IMR-90 (cell line): ENCODE results near the gene GNG12. TPM values are rescaled to one million over a fixed set of nuclear protein-coding genes. Genes with fewer than 3 reads are reported as not detected.

Source experiments
- ATAC-seq: fragments of 200-7000 bp; cut with Tn5 transposase; 2 replicates; pipeline ENCODE4 v1.9.1; 2020; ENCODE audit warnings: low read depth, mild to moderate bottlenecking, moderate library complexity
- BruUV-seq: library from RNA; stranded (reverse); fragments of 400-500 nt; replicated peaks from 2 replicates; lab custom pipeline; 2021; lab: Mats Ljungman, UMichigan
- CTCF ChIA-PET: fragments of 300-600 bp; formaldehyde crosslinking; extraction: SDS; loops from one replicate; lab custom pipeline; 2021; ENCODE audit warnings: antibody characterized with exemption; lab: Yijun Ruan, JAX
- POLR2A ChIA-PET: fragments of 300-600 bp; sonication (Branson Sonifier 250); formaldehyde crosslinking; loops from one replicate; lab custom pipeline; 2022; ENCODE audit warnings: antibody characterized with exemption; ENCODE audit not compliant: unreplicated experiment; lab: Charles Lee
- DNase-seq: peaks from one replicate; pipeline ENCODE4 v3.0.0; 2013
- H2AFZ ChIP-seq: replicated peaks from 2 replicates; pipeline ENCODE3; 2013; ENCODE audit warnings: low read length, mild to moderate bottlenecking; ENCODE audit not compliant: poor library complexity
- H2AK5ac ChIP-seq: 2 replicates; pipeline ENCODE4 v1.6.1; 2013; ENCODE audit warnings: low read depth, low read length, inconsistent platforms
- H2AK9ac ChIP-seq: replicated peaks from 2 replicates; pipeline ENCODE3; 2013; ENCODE audit warnings: mild to moderate bottlenecking, low read depth, low read length, moderate library complexity; ENCODE audit not compliant: poor library complexity
- H2BK120ac ChIP-seq: 2 replicates; pipeline ENCODE4 v1.6.1; 2013; ENCODE audit warnings: low read depth, low read length, inconsistent platforms
- H2BK15ac ChIP-seq: 3 replicates; pipeline ENCODE4 v1.6.1; 2013; ENCODE audit warnings: low read depth, low read length, inconsistent platforms
- H2BK20ac ChIP-seq: 2 replicates; pipeline ENCODE4 v1.6.1; 2013; ENCODE audit warnings: low read depth, mild to moderate bottlenecking, inconsistent platforms, low read length, moderate library complexity
- H2BK5ac ChIP-seq: 2 replicates; pipeline ENCODE4 v1.6.1; 2013; ENCODE audit warnings: mild to moderate bottlenecking, low read depth, low read length, inconsistent platforms; ENCODE audit not compliant: poor library complexity, severe bottlenecking
- H3K14ac ChIP-seq: replicated peaks from 2 replicates; pipeline ENCODE4 v1.6.1; 2013; ENCODE audit warnings: low read depth, low read length, inconsistent platforms
- H3K18ac ChIP-seq: 2 replicates; pipeline ENCODE4 v1.6.1; 2013; ENCODE audit warnings: low read depth, low read length, control low read depth
- H3K23ac ChIP-seq: 2 replicates; pipeline ENCODE4 v1.6.1; 2013; ENCODE audit warnings: low read depth, low read length, inconsistent platforms
- H3K27ac ChIP-seq: 2 replicates; pipeline ENCODE4 v1.5.1; 2013; ENCODE audit warnings: mild to moderate bottlenecking, control low read depth, low read length; ENCODE audit not compliant: insufficient read depth
- H3K27me3 ChIP-seq: 2 replicates; pipeline ENCODE4 v1.6.1; 2013; ENCODE audit warnings: low read length; ENCODE audit not compliant: control insufficient read depth, insufficient read depth
- H3K36me3 ChIP-seq: 2 replicates; pipeline ENCODE4 v1.6.1; 2013; ENCODE audit warnings: low read length, mixed read lengths; ENCODE audit not compliant: control insufficient read depth, insufficient read depth
- H3K4ac ChIP-seq: 2 replicates; pipeline ENCODE4 v1.6.1; 2013; ENCODE audit warnings: low read depth, low read length, inconsistent platforms
- H3K4me1 ChIP-seq: 2 replicates; pipeline ENCODE4 v1.6.1; 2013; ENCODE audit warnings: low read length, mixed read lengths; ENCODE audit not compliant: control insufficient read depth, insufficient read depth
- H3K4me2 ChIP-seq: 2 replicates; pipeline ENCODE4 v1.6.1; 2013; ENCODE audit warnings: low read depth, mild to moderate bottlenecking, control low read depth, low read length, moderate library complexity
- H3K4me3 ChIP-seq: 2 replicates; pipeline ENCODE4 v1.5.1; 2013; ENCODE audit warnings: low read depth, mild to moderate bottlenecking, control low read depth, low read length, moderate library complexity; ENCODE audit not compliant: insufficient read depth
- H3K56ac ChIP-seq: 2 replicates; pipeline ENCODE4 v1.6.1; 2013; ENCODE audit warnings: low read length, inconsistent platforms; ENCODE audit not compliant: insufficient read depth; ENCODE audit errors: extremely low read depth
- H3K79me1 ChIP-seq, 2 experiments: 2 replicates each; pipeline ENCODE4 v1.6.1; 2013; ENCODE audit warnings: low read length in 2 of 2, inconsistent platforms in 1 of 2, low read depth in 1 of 2
- H3K9ac ChIP-seq: 2 replicates; pipeline ENCODE4 v1.6.1; 2013; ENCODE audit warnings: low read depth, low read length, control low read depth
- H3K9me1 ChIP-seq: 2 replicates; pipeline ENCODE4 v1.6.1; 2013; ENCODE audit warnings: low read length, inconsistent platforms; ENCODE audit not compliant: insufficient read depth
- H3K9me3 ChIP-seq: 2 replicates; pipeline ENCODE4 v1.6.1; 2013; ENCODE audit warnings: low read length; ENCODE audit not compliant: control insufficient read depth, insufficient read depth
- H4K20me1 ChIP-seq: 2 replicates; pipeline ENCODE4 v1.6.1; 2013; ENCODE audit warnings: low read length, inconsistent platforms; ENCODE audit not compliant: insufficient read depth
- H4K5ac ChIP-seq: 2 replicates; pipeline ENCODE4 v1.6.1; 2013; ENCODE audit warnings: mild to moderate bottlenecking, low read depth, low read length, control low read depth
- H4K8ac ChIP-seq, 2 experiments: 2 replicates each; pipeline ENCODE4 v1.6.1; 2013; ENCODE audit warnings: low read depth in 2 of 2, low read length in 2 of 2, control low read depth in 1 of 2, inconsistent platforms in 1 of 2
- H4K91ac ChIP-seq: 2 replicates; pipeline ENCODE4 v1.6.1; 2013; ENCODE audit warnings: low read depth, low read length, inconsistent platforms; ENCODE audit not compliant: insufficient read depth
- BHLHE40 ChIP-seq: fragments of 150-350 bp; IDR thresholded peaks from 2 replicates; pipeline ENCODE4 v1.6.1; 2016; ENCODE audit warnings: mild to moderate bottlenecking, low read depth, low read length
- CEBPB ChIP-seq: IDR thresholded peaks from 2 replicates; pipeline ENCODE4 v1.6.1; 2012; ENCODE audit warnings: low read depth, low read length, improper control_type of control experiment
- CHD1 ChIP-seq: IDR thresholded peaks from 2 replicates; pipeline ENCODE4 v1.6.1; 2012; ENCODE audit warnings: low read depth, low read length, improper control_type of control experiment
- CTCF ChIP-seq: conservative IDR thresholded peaks from 2 replicates; pipeline ENCODE4 v1.5.1; 2012; ENCODE audit warnings: mild to moderate bottlenecking, low read depth, low read length, improper control_type of control experiment
- FOS ChIP-seq: fragments of 150-350 bp; IDR thresholded peaks from 2 replicates; pipeline ENCODE4 v1.6.1; 2016; ENCODE audit warnings: low read depth, low read length
- MAFK ChIP-seq: IDR thresholded peaks from 2 replicates; pipeline ENCODE4 v1.6.1; 2012; ENCODE audit warnings: low read depth, low read length, improper control_type of control experiment
- MAZ ChIP-seq: IDR thresholded peaks from 2 replicates; pipeline ENCODE4 v1.6.1; 2012; ENCODE audit warnings: low read depth, mild to moderate bottlenecking, low read length, improper control_type of control experiment, moderate library complexity, borderline replicate concordance
- MXI1 ChIP-seq: IDR thresholded peaks from 2 replicates; pipeline ENCODE4 v1.6.1; 2012; ENCODE audit warnings: low read depth, mild to moderate bottlenecking, low read length, moderate library complexity, borderline replicate concordance
- POLR2A ChIP-seq: IDR thresholded peaks from 2 replicates; pipeline ENCODE4 v1.6.1; 2012; ENCODE audit warnings: mild to moderate bottlenecking, low read depth, low read length
- RAD21 ChIP-seq: IDR thresholded peaks from 2 replicates; pipeline ENCODE4 v1.6.1; 2012; ENCODE audit warnings: low read length, improper control_type of control experiment
- RCOR1 ChIP-seq: IDR thresholded peaks from 2 replicates; pipeline ENCODE4 v1.6.1; 2012; ENCODE audit warnings: mild to moderate bottlenecking, low read length, improper control_type of control experiment; ENCODE audit not compliant: insufficient replicate concordance
- RFX5 ChIP-seq: IDR thresholded peaks from 2 replicates; pipeline ENCODE4 v1.8.0; 2012; ENCODE audit warnings: low read depth, mild to moderate bottlenecking, low read length, moderate library complexity
- SMC3 ChIP-seq: fragments of 150-350 bp; IDR thresholded peaks from 2 replicates; pipeline ENCODE4 v1.6.1; 2016; ENCODE audit warnings: low read depth, mild to moderate bottlenecking, antibody characterized with exemption, low read length, moderate library complexity
- USF2 ChIP-seq: fragments of 150-350 bp; IDR thresholded peaks from 2 replicates; pipeline ENCODE4 v1.6.1; 2017; ENCODE audit warnings: mild to moderate bottlenecking, antibody characterized with exemption, low read length, low read depth
- WGBS, 2 experiments: methylation state at CpG; one replicate each; pipeline versions ENCODE4 v1.1.5 to v1.1.7; 2013; ENCODE audit warnings: missing lambda C conversion rate in 2 of 2; ENCODE audit not compliant: insufficient read length in 1 of 2; ENCODE audit errors: extremely low coverage in 2 of 2; 5-methylcytosine and 5-hydroxymethylcytosine counted together
- dilution Hi-C: fragments of 300-500 bp; cut with HindIII; formaldehyde crosslinking; loops from one replicate; pipeline ENCODE4 v1.14.3; 2018; ENCODE audit warnings: low sequenced_read_pairs; ENCODE audit not compliant: unreplicated experiment
- in situ Hi-C: fragments of 300-500 bp; cut with MboI; formaldehyde crosslinking; loops from 3 replicates; pipeline ENCODE4 v1.14.3; 2019; ENCODE audit warnings: low sequenced_read_pairs, inconsistent platforms, mixed read lengths
- intact Hi-C: fragments of 100-400 bp; cut with micrococcal nuclease; formaldehyde crosslinking; loops from 2 replicates; pipeline ENCODE4 v1.10.0; 2022
- polyA plus RNA-seq, 3 experiments: library from polyadenylated mRNA; depleted of rRNA; stranded (reverse); fragments of >200 nt; gene quantifications; 2 replicates each; pipeline ENCODE4 v1.2.3, GENCODE V29; 2012; ENCODE audit warnings: low replicate concordance in 1 of 3
- total RNA-seq: library from RNA; depleted of rRNA; stranded (reverse); fragments of >200 nt; gene quantifications from 2 replicates; pipeline ENCODE4 v1.2.3, GENCODE V29; 2012

Gene GNG12
- total and polyA plus RNA-seq, 2 of the 4 experiments (the other 2 are of a cell fraction) = 92.3 to 132 TPM

GRCh38 chr1:67685067-67685557 is 148.2 kb downstream of the GNG12 start, which contains the start of gene GADD45A:
Gene GADD45A (plus strand): TSS chr1:67685201. CDS start chr1:67685495, 294 bp downstream.
- Histone ChIP-seq H3K4me1 (peaks cover 12% of the 10 kb centered on the region), H3K9ac (peak within 1 kb of the TSS; percentile 96), H3K36me3 (peaks cover 12% of the 10 kb centered on the region), H3K79me1 (peaks cover 10 to 31% of the 10 kb centered on the region in 2 experiments), H4K8ac (peak within 1 kb of the TSS; percentile 56 to 61), H3K9me3 (no peaks in the 10 kb centered on the region), H3K14ac (peak within 1 kb of the TSS; percentile 96), H2BK120ac (peak within 1 kb of the TSS; percentile 96), H4K5ac (peak within 1 kb of the TSS; percentile 92), H3K18ac (peak within 1 kb of the TSS; percentile 86), H3K4ac (peak within 1 kb of the TSS; percentile 99), H3K56ac (peak within 1 kb of the TSS; percentile 92), H3K23ac (peak within 1 kb of the TSS; percentile 82), H3K9me1 (peaks cover 7% of the 10 kb centered on the region), H3K27ac (peak within 1 kb of the TSS; percentile 98), H3K4me3 (peak within 1 kb of the TSS; percentile 99), H3K4me2 (peak within 1 kb of the TSS; percentile 97), H2BK15ac (peak within 1 kb of the TSS; percentile 55), H4K20me1 (peaks cover 21% of the 10 kb centered on the region), H2BK20ac (peak within 1 kb of the TSS; percentile 50), H2AFZ (peak within 1 kb of the TSS; percentile 86), H2BK5ac (peak within 1 kb of the TSS; percentile 99), H3K27me3 (no peaks in the 10 kb centered on the region), H4K91ac (peak within 1 kb of the TSS; percentile 95), H2AK9ac (peak within 1 kb of the TSS; percentile 99), H2AK5ac (peak within 1 kb of the TSS; percentile 91)
- ATAC-seq (peak; percentile 87), DNase-seq (peak; percentile 100)
- intact Hi-C loops (loop anchor here (1.0 to 5.0 kb wide), 4 partner anchors 64 to 427 kb away; no protein-coding TSS in a partner anchor), dilution Hi-C loops (no loop called here), in situ Hi-C loops (loop anchor here (25.0 kb wide), 1 partner anchor 123 kb away; no protein-coding TSS in a partner anchor)
- POLR2A ChIA-PET = interaction anchor here (0.6 to 2.4 kb wide), 12 partner anchors 10 to 153 kb away, joined by 3 to 11 read pairs (median 4); no protein-coding TSS in a partner anchor
- no TSS peak for BruUV-seq
- WGBS, 2 experiments = 6% methylated on average over 28 of the region's 39 CpGs; no CpG with 5 or more reads in 1 of the 2 experiments
- CTCF ChIA-PET = interaction anchor here (1.5 to 2.5 kb wide), 4 partner anchors 75 to 150 kb away, joined by 4 to 15 read pairs (median 12); no protein-coding TSS in a partner anchor
- TF ChIP-seq BHLHE40 = peak; percentile 59; the same call in 1 of the 2 replicates
- TF ChIP-seq MAZ = peak; percentile 91
- TF ChIP-seq MXI1 = peak; percentile 89; the same call in 1 of the 2 replicates
- TF ChIP-seq CTCF = no peak
- no peak for TF ChIP-seq RCOR1
- TF ChIP-seq FOS = 0 out of 2 replicates have a peak, but pooled peaks have one; percentile 12
- peak; percentile 25 for TF ChIP-seq RAD21
- TF ChIP-seq CHD1 = 0 out of 2 replicates have a peak, but pooled peaks have one; percentile 65
- TF ChIP-seq MAFK = no peak; the same call in 1 of the 2 replicates
- TF ChIP-seq SMC3 = no peak; the same call in 1 of the 2 replicates
- TF ChIP-seq USF2 = no peak; the same call in 1 of the 2 replicates
- TF ChIP-seq POLR2A = peak; percentile 99
- peak; percentile 34; the same call in 1 of the 2 replicates for TF ChIP-seq RFX5
- TF ChIP-seq CEBPB = no peak
